H9 (cell line): ENCODE data around the gene NRN1L. TPM values are rescaled to one million over a fixed set of nuclear protein-coding genes. Genes with fewer than 3 reads are reported as not detected.

Experiments
- DNase-seq: peaks from one replicate; pipeline ENCODE4 v3.0.0-alpha.2; 2017
- H2AFZ ChIP-seq: one replicate; pipeline ENCODE4 v1.6.1; 2013; ENCODE audit warnings: mild to moderate bottlenecking, low read length, control low read depth, moderate library complexity
- H2AK5ac ChIP-seq: 2 replicates; pipeline ENCODE4 v1.6.1; 2013; ENCODE audit warnings: low read length, control low read depth, mixed read lengths; ENCODE audit not compliant: insufficient read length
- H2BK120ac ChIP-seq: one replicate; pipeline ENCODE4 v1.6.1; 2013; ENCODE audit warnings: low read depth, mild to moderate bottlenecking, low read length, control low read depth, inconsistent platforms; ENCODE audit not compliant: poor library complexity, severe bottlenecking
- H2BK12ac ChIP-seq: 2 replicates; pipeline ENCODE4 v1.6.1; 2013; ENCODE audit warnings: low read length, control low read depth, mixed read lengths, low read depth; ENCODE audit not compliant: insufficient read length
- H2BK15ac ChIP-seq: 2 replicates; pipeline ENCODE4 v1.6.1; 2013; ENCODE audit warnings: low read depth, low read length, control low read depth
- H2BK20ac ChIP-seq: one replicate; pipeline ENCODE4 v1.6.1; 2013; ENCODE audit warnings: low read depth, mild to moderate bottlenecking, low read length, control low read depth, inconsistent platforms; ENCODE audit not compliant: poor library complexity, severe bottlenecking
- H2BK5ac ChIP-seq: 2 replicates; pipeline ENCODE4 v1.6.1; 2013; ENCODE audit warnings: low read length, control low read depth, mixed read lengths; ENCODE audit not compliant: insufficient read length
- H3K14ac ChIP-seq: 2 replicates; pipeline ENCODE4 v1.6.1; 2013; ENCODE audit warnings: low read length, control low read depth; ENCODE audit not compliant: insufficient read depth
- H3K18ac ChIP-seq: 2 replicates; pipeline ENCODE4 v1.6.1; 2013; ENCODE audit warnings: low read depth, mild to moderate bottlenecking, mixed read lengths, low read length, control low read depth; ENCODE audit not compliant: insufficient read length
- H3K23ac ChIP-seq: 2 replicates; pipeline ENCODE4 v1.6.1; 2013; ENCODE audit warnings: low read length, control low read depth, mixed read lengths, low read depth; ENCODE audit not compliant: insufficient read length
- H3K23me2 ChIP-seq: 2 replicates; pipeline ENCODE4 v1.6.1; 2013; ENCODE audit warnings: low read depth, mild to moderate bottlenecking, mixed read lengths, low read length, control low read depth; ENCODE audit not compliant: insufficient read length, poor library complexity, severe bottlenecking
- H3K27ac ChIP-seq: 2 replicates; pipeline ENCODE4 v1.5.1; 2013; ENCODE audit warnings: low read length, control low read depth, mixed read lengths, low read depth; ENCODE audit not compliant: insufficient read length
- H3K27me3 ChIP-seq: 2 replicates; pipeline ENCODE4 v1.6.1; 2013; ENCODE audit warnings: low read length, control low read depth, inconsistent platforms; ENCODE audit not compliant: insufficient read depth
- H3K4ac ChIP-seq: 2 replicates; pipeline ENCODE4 v1.6.1; 2013; ENCODE audit warnings: low read depth, mild to moderate bottlenecking, control low read depth, inconsistent platforms, low read length, moderate library complexity
- H3K4me1 ChIP-seq: 2 replicates; pipeline ENCODE4 v1.6.1; 2013; ENCODE audit warnings: low read length, control low read depth, inconsistent platforms; ENCODE audit not compliant: insufficient read depth
- H3K4me2 ChIP-seq: 2 replicates; pipeline ENCODE4 v1.6.1; 2013; ENCODE audit warnings: low read length, control low read depth, mixed read lengths; ENCODE audit not compliant: insufficient read length, insufficient read depth
- H3K56ac ChIP-seq: 2 replicates; pipeline ENCODE4 v1.6.1; 2013; ENCODE audit warnings: low read depth, mild to moderate bottlenecking, mixed read lengths, low read length, control low read depth; ENCODE audit not compliant: insufficient read length
- H3K79me1 ChIP-seq: 2 replicates; pipeline ENCODE4 v1.6.1; 2013; ENCODE audit warnings: low read depth, mild to moderate bottlenecking, moderate library complexity, low read length, control low read depth, inconsistent platforms; ENCODE audit not compliant: insufficient read depth, poor library complexity, severe bottlenecking
- H3K79me2 ChIP-seq: 2 replicates; pipeline ENCODE4 v1.6.1; 2013; ENCODE audit warnings: low read length, control low read depth, inconsistent platforms; ENCODE audit not compliant: insufficient read depth
- H3K9ac ChIP-seq: 2 replicates; pipeline ENCODE4 v1.6.1; 2013; ENCODE audit warnings: low read length, control low read depth, mixed read lengths; ENCODE audit not compliant: insufficient read length; ENCODE audit errors: extremely low read depth
- H3K9me3 ChIP-seq: one replicate; pipeline ENCODE4 v1.6.1; 2013; ENCODE audit warnings: low read depth, low read length, inconsistent platforms; ENCODE audit not compliant: control insufficient read depth
- H3T11ph ChIP-seq: one replicate; pipeline ENCODE4 v1.6.1; 2013; ENCODE audit warnings: mild to moderate bottlenecking, low read length, control low read depth, inconsistent platforms
- H4K20me1 ChIP-seq: one replicate; pipeline ENCODE4 v1.6.1; 2013; ENCODE audit not compliant: control insufficient read depth, insufficient read length, insufficient read depth
- H4K5ac ChIP-seq: 2 replicates; pipeline ENCODE4 v1.6.1; 2013; ENCODE audit warnings: low read depth, mild to moderate bottlenecking, mixed read lengths, low read length, control low read depth; ENCODE audit not compliant: insufficient read length
- H4K8ac ChIP-seq: replicated peaks from 2 replicates; pipeline ENCODE4 v1.6.1; 2013; ENCODE audit warnings: low read length, control low read depth, mixed read lengths, low read depth; ENCODE audit not compliant: insufficient read length
- H4K91ac ChIP-seq: 2 replicates; pipeline ENCODE4 v1.6.1; 2013; ENCODE audit warnings: low read depth, mild to moderate bottlenecking, moderate library complexity, mixed read lengths, low read length, control low read depth; ENCODE audit not compliant: insufficient read length
- H3K27ac Mint-ChIP-seq, 3 experiments: 2 replicates in 2 of 3; 3 replicates in 1 of 3; pipeline ENCODE4 v1.8.0; 2020 to 2021; ENCODE audit warnings: mixed read lengths in 3 of 3, mild to moderate bottlenecking in 1 of 3, moderate library complexity in 1 of 3
- H3K27me3 Mint-ChIP-seq: 2 replicates; pipeline ENCODE4 v1.8.0; 2021; ENCODE audit warnings: low read depth, mild to moderate bottlenecking, moderate library complexity, mixed read lengths
- H3K36me3 Mint-ChIP-seq, 3 experiments: 2 replicates in 2 of 3; 3 replicates in 1 of 3; pipeline ENCODE4 v1.8.0; 2020 to 2021; ENCODE audit warnings: low read depth in 3 of 3, mixed read lengths in 3 of 3; ENCODE audit not compliant: insufficient read depth in 1 of 3
- H3K4me1 Mint-ChIP-seq, 2 experiments: 2 replicates each; pipeline ENCODE4 v1.8.0; 2020; ENCODE audit warnings: mixed read lengths in 2 of 2
- H3K4me3 Mint-ChIP-seq, 2 experiments: 2 replicates in 1 of 2; 3 replicates in 1 of 2; pipeline ENCODE4 v1.8.0; 2020 to 2021; ENCODE audit warnings: mild to moderate bottlenecking in 2 of 2, mixed read lengths in 2 of 2, moderate library complexity in 1 of 2
- H3K9me3 Mint-ChIP-seq, 2 experiments: 2 replicates in 1 of 2; 3 replicates in 1 of 2; pipeline ENCODE4 v1.8.0; 2020; ENCODE audit warnings: mild to moderate bottlenecking in 2 of 2, mixed read lengths in 2 of 2, moderate library complexity in 1 of 2
- CTCF ChIP-seq: fragments of 200-600 bp; sonication (generic); conservative IDR thresholded peaks from 3 replicates; pipeline ENCODE4 v1.8.0; 2021; ENCODE audit warnings: antibody characterized with exemption, mild to moderate bottlenecking
- WGBS: extraction: QIAGEN DNeasy Blood & Tissue Kit; methylation state at CpG from one replicate; pipeline ENCODE4 v1.1.7; 2013; ENCODE audit warnings: missing lambda C conversion rate, low lambda C conversion rate, mixed read lengths; ENCODE audit not compliant: insufficient read length; ENCODE audit errors: extremely low coverage; 5-methylcytosine and 5-hydroxymethylcytosine counted together
- total RNA-seq: library from RNA; stranded (reverse); gene quantifications from 2 replicates; pipeline ENCODE4 v1.2.1, GENCODE V29; 2021

Gene NRN1L
- total RNA-seq, 1 experiment from 2014 or later, result 2.0 TPM

GRCh38 chr16:67871256-67871655 lies 13.4 kb upstream of the NRN1L start:
- no peak for TF ChIP-seq CTCF
- Histone ChIP-seq H3K4ac (no peak overlapping the region), H3T11ph (no peak overlapping the region), H3K23me2 (peaks cover 13% of the 10 kb centered on the region), H2AK5ac (no peak overlapping the region), H4K5ac (no peak overlapping the region), H3K14ac (no peak overlapping the region), H2BK120ac (no peak overlapping the region), H3K27ac (no peak overlapping the region), H2BK15ac (no peak overlapping the region), H2AFZ (no peak overlapping the region), H2BK20ac (no peak overlapping the region), H3K79me1 (no peaks in the 10 kb centered on the region), H3K4me2 (no peak overlapping the region), H4K91ac (no peak overlapping the region), H3K4me1 (no peaks in the 10 kb centered on the region; the same call in 1 of the 2 replicates), H3K18ac (no peak overlapping the region), H3K27me3 (no peaks in the 10 kb centered on the region), H2BK12ac (no peak overlapping the region), H3K56ac (no peak overlapping the region), H3K9ac (no peak overlapping the region), H3K9me3 (no peaks in the 10 kb centered on the region), H3K23ac (no peak overlapping the region), H4K8ac (no peak overlapping the region), H2BK5ac (no peak overlapping the region), H3K79me2 (peaks cover 2% of the 10 kb centered on the region; the same call in 1 of the 2 replicates), H4K20me1 (no peaks in the 10 kb centered on the region)
- H3K27me3 Mint-ChIP-seq, result no peaks in the 10 kb centered on the region
- H3K36me3 Mint-ChIP-seq, result peaks cover 18 to 64% (median 47%) of the 10 kb centered on the region in 3 experiments; a peak in 6 of 7 replicates
- WGBS, result no CpG with 5 or more reads among the region's 3 CpGs
- H3K9me3 Mint-ChIP-seq, result no peaks in the 10 kb centered on the region
- peaks cover 11 to 13% of the 10 kb centered on the region in 2 experiments for H3K4me1 Mint-ChIP-seq
- no peak overlapping the region for H3K27ac Mint-ChIP-seq
- DNase-seq, result no peak
- no peak overlapping the region for H3K4me3 Mint-ChIP-seq
